K562 (cell line): Measurements from ENCODE around the gene PTCRA. TPM values are rescaled to one million over a fixed set of nuclear protein-coding genes. Genes with fewer than 3 reads are reported as not detected.

Source experiments
- ARID2 ChIP-seq: fragments of 450-650 bp; IDR thresholded peaks from 2 replicates; pipeline ENCODE4 v1.6.1; 2017; ENCODE audit warnings: antibody characterized with exemption, mild to moderate bottlenecking
- BDP1 ChIP-seq: IDR thresholded peaks from 3 replicates; pipeline ENCODE4 v1.6.1; 2011; ENCODE audit not compliant: insufficient read length, insufficient read depth
- DIDO1 ChIP-seq: fragments of 450-650 bp; IDR thresholded peaks from 2 replicates; pipeline ENCODE4 v1.6.1; 2016; ENCODE audit warnings: low read depth, missing biosample characterization, missing genetic modification characterization
- EHMT2 ChIP-seq: fragments of 450-650 bp; IDR thresholded peaks from 2 replicates; pipeline ENCODE4 v1.6.1; 2018; ENCODE audit warnings: antibody characterized with exemption
- HNRNPK ChIP-seq: fragments of 200-400 bp; formaldehyde crosslinking; IDR thresholded peaks from one replicate; pipeline ENCODE4 v1.6.1; 2018; ENCODE audit warnings: mild to moderate bottlenecking, low read depth, low read length; ENCODE audit not compliant: poor library complexity, severe bottlenecking
- HNRNPLL ChIP-seq: fragments of 200-400 bp; formaldehyde crosslinking; IDR thresholded peaks from 2 replicates; pipeline ENCODE4 v1.6.1; 2017; ENCODE audit warnings: low read length, low read depth, mild to moderate bottlenecking; ENCODE audit not compliant: poor library complexity, severe bottlenecking
- NFIX ChIP-seq: fragments of 250-450 bp; sonication (Bioruptor Pico); IDR thresholded peaks from 2 replicates; pipeline ENCODE4 v1.4.0; 2020; ENCODE audit warnings: low read depth, mild to moderate bottlenecking, moderate library complexity
- PHTF2 ChIP-seq: fragments of 250-450 bp; sonication (Bioruptor Pico); IDR thresholded peaks from 2 replicates; pipeline ENCODE4 v1.5.0; 2021; ENCODE audit warnings: mild to moderate bottlenecking
- POLR3A ChIP-seq: IDR thresholded peaks from 2 replicates; pipeline ENCODE4 v1.6.1; 2011; ENCODE audit warnings: borderline replicate concordance, mild to moderate bottlenecking, moderate library complexity; ENCODE audit not compliant: insufficient read length, insufficient read depth; ENCODE audit errors: extremely low read depth
- RBM17 ChIP-seq: fragments of 200-400 bp; formaldehyde crosslinking; IDR thresholded peaks from 2 replicates; pipeline ENCODE4 v1.6.1; 2017; ENCODE audit warnings: low read depth, mild to moderate bottlenecking, low read length, borderline replicate concordance
- RBM39 ChIP-seq: fragments of 200-400 bp; formaldehyde crosslinking; optimal IDR thresholded peaks from 2 replicates; pipeline ENCODE3; 2018; ENCODE audit warnings: low read depth, low read length
- RCOR1 ChIP-seq, 2 experiments: IDR thresholded peaks; 2 replicates each; pipeline ENCODE4 v1.6.1; 2012; ENCODE audit warnings: low read depth in 2 of 2, low read length in 2 of 2, borderline replicate concordance in 1 of 2, improper control_type of control experiment in 1 of 2
- SETDB1 ChIP-seq: IDR thresholded peaks from one replicate; pipeline ENCODE4 v1.6.1; 2012; ENCODE audit warnings: low read length, control low read depth, inconsistent platforms
- SMAD1 ChIP-seq: fragments of 150-350 bp; IDR thresholded peaks from 2 replicates; pipeline ENCODE4 v1.6.1; 2014; ENCODE audit warnings: low read length, low read depth; ENCODE audit not compliant: partially characterized antibody
- YY1 ChIP-seq, 3 experiments: IDR thresholded peaks; 2 replicates each; pipeline ENCODE4 v1.6.1; 2011; ENCODE audit warnings: low read length in 2 of 3, mild to moderate bottlenecking in 2 of 3, moderate library complexity in 2 of 3, borderline replicate concordance in 1 of 3, control low read depth in 1 of 3, low read depth in 1 of 3; ENCODE audit not compliant: insufficient read depth in 3 of 3, insufficient replicate concordance in 2 of 3, control insufficient read depth in 1 of 3, insufficient read length in 1 of 3; ENCODE audit errors: extremely low read depth in 1 of 3
- ZNF780A ChIP-seq: fragments of 250-450 bp; sonication (Bioruptor Pico); IDR thresholded peaks from 2 replicates; pipeline ENCODE4 v1.5.0; 2021; ENCODE audit warnings: mild to moderate bottlenecking
- polyA plus RNA-seq, 8 experiments: library from polyadenylated mRNA; depleted of rRNA in 4 of 8; stranded (reverse) in 5 of 8; unstranded in 3 of 8; fragments of >200 nt; fragmentation: Nextera tagmentation in 2 of 8; fragmentation: Illumina TruSeq in 1 of 8; extraction: Ambion mirVana in 2 of 8; extraction: Trizol in 1 of 8; gene quantifications; 2 replicates each; pipeline versions ENCODE4 v1.2.1 to v1.2.3, GENCODE V29; 2011 to 2014; ENCODE audit warnings: inconsistent platforms in 1 of 8, missing spikeins in 1 of 8
- total RNA-seq, 7 experiments: library from RNA; depleted of rRNA in 6 of 7; stranded (reverse); fragments of >200 nt in 6 of 7; fragmentation: Illumina TruSeq in 2 of 7; extraction: Trizol in 2 of 7; gene quantifications; 2 replicates each; pipeline versions ENCODE4 v1.2.1 to v1.2.3, GENCODE V29; 2011 to 2021; ENCODE audit warnings: low replicate concordance in 1 of 7
- TF ChIP-seq, protein P1 (sequence below): sonication (generic); formaldehyde crosslinking; IDR thresholded peaks from 2 replicates; pipeline ENCODE4 v1.8.1; 2022; ENCODE audit warnings: missing genetic modification reagents
- TF ChIP-seq, protein P2 (sequence below): IDR thresholded peaks from 2 replicates; pipeline ENCODE4 v1.6.1; 2011; ENCODE audit warnings: borderline replicate concordance, low read depth, mild to moderate bottlenecking, moderate library complexity, low read length; ENCODE audit not compliant: insufficient read depth, poor library complexity, severe bottlenecking
- TF ChIP-seq, protein P3 (sequence below): fragments of 250-450 bp; sonication (Bioruptor Pico); IDR thresholded peaks from 2 replicates; pipeline ENCODE4 v1.4.0; 2020; ENCODE audit warnings: mild to moderate bottlenecking
- TF ChIP-seq, protein P4 (sequence below): sonication (generic); formaldehyde crosslinking; IDR thresholded peaks from 2 replicates; pipeline ENCODE4 v1.8.0; 2022; ENCODE audit warnings: mild to moderate bottlenecking, missing genetic modification reagents

PTCRA gene
- total and polyA plus RNA-seq, 9 of the 15 experiments (the other 6 are each of a cell fraction or from before 2014, with no cell fraction given), result 0.21 TPM; not detected in 8

DNA sequence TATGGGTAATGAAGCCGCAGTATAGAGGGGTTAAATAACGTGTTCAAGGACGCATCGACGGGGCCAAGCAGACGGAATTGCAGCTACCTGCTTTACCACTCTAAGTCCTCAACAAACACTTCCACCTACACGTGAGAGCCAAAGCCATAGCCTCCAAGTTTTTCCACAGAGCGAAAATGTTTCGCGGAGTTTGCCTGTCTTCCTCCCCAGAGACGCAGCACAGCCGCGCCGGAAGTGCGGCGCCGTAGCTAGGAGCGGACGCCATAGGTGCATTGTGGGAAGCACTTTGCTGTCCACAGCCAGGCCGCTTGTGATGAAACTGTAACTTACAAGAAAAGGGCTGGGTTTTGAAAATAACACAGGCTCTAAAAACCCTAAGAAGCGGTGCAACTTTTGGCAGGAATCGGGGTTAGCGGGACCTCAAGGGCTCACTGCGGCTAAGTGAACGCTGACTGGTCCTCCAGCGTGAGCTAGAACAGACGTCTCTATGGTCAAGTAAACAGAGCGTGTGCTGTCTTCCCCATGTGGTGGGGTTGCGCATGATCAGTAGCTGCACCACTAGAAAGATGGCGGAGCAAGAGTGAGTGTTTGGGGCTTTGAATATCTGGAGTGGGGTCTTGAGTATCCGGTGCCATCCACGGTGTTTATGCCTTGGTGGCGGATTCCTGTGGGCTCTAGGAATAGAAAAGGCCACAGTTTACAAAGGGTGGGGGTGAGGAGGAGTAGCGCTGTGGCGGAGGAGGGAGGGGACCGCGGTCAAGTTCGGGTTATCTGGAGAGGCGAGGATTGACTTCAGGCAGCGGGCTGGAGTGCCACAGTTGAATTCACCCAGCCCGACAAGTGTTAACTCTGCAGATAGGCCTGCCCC, 36.2 kb upstream of the PTCRA start, which contains the start of gene RPL7L1 (continued):
- TF ChIP-seq, protein P1, sequence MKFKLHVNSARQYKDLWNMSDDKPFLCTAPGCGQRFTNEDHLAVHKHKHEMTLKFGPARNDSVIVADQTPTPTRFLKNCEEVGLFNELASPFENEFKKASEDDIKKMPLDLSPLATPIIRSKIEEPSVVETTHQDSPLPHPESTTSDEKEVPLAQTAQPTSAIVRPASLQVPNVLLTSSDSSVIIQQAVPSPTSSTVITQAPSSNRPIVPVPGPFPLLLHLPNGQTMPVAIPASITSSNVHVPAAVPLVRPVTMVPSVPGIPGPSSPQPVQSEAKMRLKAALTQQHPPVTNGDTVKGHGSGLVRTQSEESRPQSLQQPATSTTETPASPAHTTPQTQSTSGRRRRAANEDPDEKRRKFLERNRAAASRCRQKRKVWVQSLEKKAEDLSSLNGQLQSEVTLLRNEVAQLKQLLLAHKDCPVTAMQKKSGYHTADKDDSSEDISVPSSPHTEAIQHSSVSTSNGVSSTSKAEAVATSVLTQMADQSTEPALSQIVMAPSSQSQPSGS, result no peak
- TF ChIP-seq HNRNPK, result no peak
- TF ChIP-seq, protein P2, sequence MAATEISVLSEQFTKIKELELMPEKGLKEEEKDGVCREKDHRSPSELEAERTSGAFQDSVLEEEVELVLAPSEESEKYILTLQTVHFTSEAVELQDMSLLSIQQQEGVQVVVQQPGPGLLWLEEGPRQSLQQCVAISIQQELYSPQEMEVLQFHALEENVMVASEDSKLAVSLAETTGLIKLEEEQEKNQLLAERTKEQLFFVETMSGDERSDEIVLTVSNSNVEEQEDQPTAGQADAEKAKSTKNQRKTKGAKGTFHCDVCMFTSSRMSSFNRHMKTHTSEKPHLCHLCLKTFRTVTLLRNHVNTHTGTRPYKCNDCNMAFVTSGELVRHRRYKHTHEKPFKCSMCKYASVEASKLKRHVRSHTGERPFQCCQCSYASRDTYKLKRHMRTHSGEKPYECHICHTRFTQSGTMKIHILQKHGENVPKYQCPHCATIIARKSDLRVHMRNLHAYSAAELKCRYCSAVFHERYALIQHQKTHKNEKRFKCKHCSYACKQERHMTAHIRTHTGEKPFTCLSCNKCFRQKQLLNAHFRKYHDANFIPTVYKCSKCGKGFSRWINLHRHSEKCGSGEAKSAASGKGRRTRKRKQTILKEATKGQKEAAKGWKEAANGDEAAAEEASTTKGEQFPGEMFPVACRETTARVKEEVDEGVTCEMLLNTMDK, result peak; percentile 91
- TF ChIP-seq SETDB1, result peak; percentile 38
- 0 out of 2 replicates have a peak, but pooled peaks have one; percentile 56 for TF ChIP-seq EHMT2
- no peak for TF ChIP-seq SMAD1
- peak; percentile 96 for TF ChIP-seq DIDO1
- peak in 1 of 2 experiments; percentile 18; a peak in 2 of 4 replicates for TF ChIP-seq RCOR1 (IDR thresholded peaks at IDR 0.05; ENCODE audit: borderline replicate concordance in 1 of 2, low read depth in 2 of 2, low read length in 2 of 2)
- TF ChIP-seq RBM39, result no peak
- TF ChIP-seq PHTF2 (CRISPR knock-in tag), result no peak
- TF ChIP-seq BDP1, result no peak
- no peak for TF ChIP-seq NFIX (CRISPR knock-in tag)
- TF ChIP-seq ZNF780A (CRISPR knock-in tag), result no peak
- TF ChIP-seq RBM17, result no peak
- TF ChIP-seq YY1 (IDR thresholded peaks at IDR 0.05; ENCODE audit: borderline replicate concordance in 1 of 3, control insufficient read depth in 1 of 3, extremely low read depth in 1 of 3, insufficient read depth in 3 of 3, insufficient read length in 1 of 3, insufficient replicate concordance in 2 of 3, low read depth in 1 of 3, low read length in 2 of 3), result peak; percentile 79 to 90 (median 83)
- TF ChIP-seq, protein P3, sequence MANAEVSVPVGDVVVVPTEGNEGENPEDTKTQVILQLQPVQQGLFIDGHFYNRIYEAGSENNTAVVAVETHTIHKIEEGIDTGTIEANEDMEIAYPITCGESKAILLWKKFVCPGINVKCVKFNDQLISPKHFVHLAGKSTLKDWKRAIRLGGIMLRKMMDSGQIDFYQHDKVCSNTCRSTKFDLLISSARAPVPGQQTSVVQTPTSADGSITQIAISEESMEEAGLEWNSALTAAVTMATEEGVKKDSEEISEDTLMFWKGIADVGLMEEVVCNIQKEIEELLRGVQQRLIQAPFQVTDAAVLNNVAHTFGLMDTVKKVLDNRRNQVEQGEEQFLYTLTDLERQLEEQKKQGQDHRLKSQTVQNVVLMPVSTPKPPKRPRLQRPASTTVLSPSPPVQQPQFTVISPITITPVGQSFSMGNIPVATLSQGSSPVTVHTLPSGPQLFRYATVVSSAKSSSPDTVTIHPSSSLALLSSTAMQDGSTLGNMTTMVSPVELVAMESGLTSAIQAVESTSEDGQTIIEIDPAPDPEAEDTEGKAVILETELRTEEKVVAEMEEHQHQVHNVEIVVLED, result peak; percentile 86
- TF ChIP-seq, protein P4, sequence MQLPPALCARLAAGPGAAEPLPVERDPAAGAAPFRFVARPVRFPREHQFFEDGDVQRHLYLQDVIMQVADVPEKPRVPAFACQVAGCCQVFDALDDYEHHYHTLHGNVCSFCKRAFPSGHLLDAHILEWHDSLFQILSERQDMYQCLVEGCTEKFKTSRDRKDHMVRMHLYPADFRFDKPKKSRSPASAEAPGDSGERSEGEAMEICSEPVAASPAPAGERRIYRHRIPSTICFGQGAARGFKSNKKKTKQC (CRISPR knock-in tag), result no peak; the same call in 1 of the 2 replicates
- peak; percentile 40; the same call in 1 of the 2 replicates for TF ChIP-seq ARID2
- no peak for TF ChIP-seq POLR3A
- peak; percentile 75 for TF ChIP-seq HNRNPLL
